OCI-LY7 (cell line): ENCODE data around the gene DGKD. TPM values are rescaled to one million over a fixed set of nuclear protein-coding genes. Genes with fewer than 3 reads are reported as not detected.

Experiments used
- BruUV-seq: library from RNA; stranded (reverse); fragments of 400-500 nt; replicated peaks from 2 replicates; lab custom pipeline; 2021; lab: Mats Ljungman, UMichigan
- CTCF ChIA-PET: fragments of 300-600 bp; sonication (Branson Sonifier 250); formaldehyde crosslinking; loops from one replicate; lab custom pipeline; 2022; ENCODE audit warnings: antibody characterized with exemption; ENCODE audit not compliant: unreplicated experiment; lab: Charles Lee
- POLR2A ChIA-PET: fragments of 300-600 bp; sonication (Branson Sonifier 250); formaldehyde crosslinking; loops from one replicate; lab custom pipeline; 2022; ENCODE audit warnings: antibody characterized with exemption; lab: Charles Lee
- DNase-seq: peaks from one replicate; pipeline ENCODE4 v3.0.0-alpha.2; 2015; ENCODE audit warnings: low spot score
- H2AFZ ChIP-seq: fragments of 200-600 bp; sonication (generic), shearing (Covaris generic); 2 replicates; pipeline ENCODE4 v1.6.1; 2014; ENCODE audit warnings: mild to moderate bottlenecking, antibody characterized with exemption, low read length, moderate library complexity
- H3K27ac ChIP-seq: fragments of 200-600 bp; sonication (generic); 2 replicates; pipeline ENCODE4 v1.5.1; 2014; ENCODE audit warnings: mixed run types, low read depth, mild to moderate bottlenecking, moderate library complexity, low read length, inconsistent platforms; ENCODE audit not compliant: poor library complexity, severe bottlenecking
- H3K36me3 ChIP-seq: fragments of 200-600 bp; sonication (generic); 2 replicates; pipeline ENCODE4 v1.6.1; 2014; ENCODE audit warnings: mild to moderate bottlenecking, antibody characterized with exemption, low read length, moderate library complexity, mixed read lengths; ENCODE audit not compliant: insufficient read depth
- H3K4me1 ChIP-seq: fragments of 200-600 bp; sonication (generic); 2 replicates; pipeline ENCODE4 v1.5.1; 2014; ENCODE audit warnings: mild to moderate bottlenecking, low read length; ENCODE audit not compliant: insufficient read depth, poor library complexity, severe bottlenecking
- H3K4me2 ChIP-seq: fragments of 200-600 bp; sonication (generic); 2 replicates; pipeline ENCODE4 v1.6.1; 2014; ENCODE audit warnings: mild to moderate bottlenecking, low read length
- H3K4me3 ChIP-seq: fragments of 200-600 bp; sonication (generic); 2 replicates; pipeline ENCODE4 v1.5.1; 2014; ENCODE audit warnings: mild to moderate bottlenecking, low read depth, low read length; ENCODE audit not compliant: poor library complexity, severe bottlenecking
- H3K79me2 ChIP-seq: fragments of 200-600 bp; sonication (generic); 2 replicates; pipeline ENCODE4 v1.6.1; 2016; ENCODE audit warnings: low read depth, mild to moderate bottlenecking, low read length, moderate library complexity, mixed read lengths; ENCODE audit not compliant: insufficient read depth
- H3K9me2 ChIP-seq: fragments of 200-600 bp; sonication (generic); 2 replicates; pipeline ENCODE4 v1.6.1; 2016; ENCODE audit warnings: mild to moderate bottlenecking, low read length, mixed read lengths; ENCODE audit not compliant: insufficient read depth
- H3K9me3 ChIP-seq: fragments of 200-600 bp; sonication (generic); 2 replicates; pipeline ENCODE4 v1.6.1; 2014; ENCODE audit warnings: mild to moderate bottlenecking, mixed run types, low read length, mixed read lengths
- H4K20me1 ChIP-seq: fragments of 200-600 bp; sonication (generic); 2 replicates; pipeline ENCODE4 v1.6.1; 2014; ENCODE audit warnings: mild to moderate bottlenecking, antibody characterized with exemption, low read length, moderate library complexity, mixed read lengths; ENCODE audit not compliant: insufficient read depth
- CTCF ChIP-seq: fragments of 200-600 bp; sonication (generic); conservative IDR thresholded peaks from 2 replicates; pipeline ENCODE4 v1.5.1; 2014; ENCODE audit warnings: mild to moderate bottlenecking, antibody characterized with exemption, low read length, moderate library complexity, mixed read lengths
- EZH2phosphoT487 ChIP-seq: fragments of 200-600 bp; sonication (generic); IDR thresholded peaks from 2 replicates; pipeline ENCODE4 v1.6.1; 2018; ENCODE audit warnings: low read depth, borderline replicate concordance, mild to moderate bottlenecking, mixed run types, antibody characterized with exemption, low read length, moderate library complexity, mixed read lengths
- intact Hi-C: fragments of 100-400 bp; cut with micrococcal nuclease; formaldehyde crosslinking; loops from one replicate; pipeline ENCODE4 v1.10.0; 2022; ENCODE audit not compliant: unreplicated experiment
- total RNA-seq, 2 experiments: library from RNA; depleted of rRNA in 1 of 2; stranded (reverse); fragments of >200 nt in 1 of 2; shearing (Covaris generic) in 1 of 2; gene quantifications; 2 replicates each; pipeline ENCODE4 v1.2.3, GENCODE V29; 2014 to 2022

DGKD gene
- total RNA-seq, 2 experiments from 2014 or later = 62.9 to 271 TPM

GRCh38 chr2:233387225-233387624 is 32.9 kb downstream of the DGKD start:
- Histone ChIP-seq H3K9me2 (no peaks in the 10 kb centered on the region), H3K9me3 (no peaks in the 10 kb centered on the region), H3K4me3 (no peak overlapping the region), H3K36me3 (peaks cover 40% of the 10 kb centered on the region), H3K79me2 (peaks cover 48% of the 10 kb centered on the region), H3K27ac (no peak overlapping the region), H2AFZ (no peak overlapping the region), H4K20me1 (no peaks in the 10 kb centered on the region; the same call in 1 of the 2 replicates), H3K4me1 (peaks cover 45% of the 10 kb centered on the region), H3K4me2 (no peak overlapping the region)
- no peak for DNase-seq
- BruUV-seq = no TSS peak
- intact Hi-C loops = no loop called here
- ChIA-PET POLR2A (interaction anchor here (0.5 to 0.9 kb wide), 4 partner anchors 8 to 1738 kb away, joined by 3 to 4 read pairs (median 3); no protein-coding TSS in a partner anchor), CTCF (interaction anchor here (1.4 kb wide), 1 partner anchor 17 kb away, joined by 3 read pairs; no protein-coding TSS in a partner anchor)
- TF ChIP-seq CTCF (no peak), EZH2phosphoT487 (no peak)

GRCh38 chr2:233387667-233388528 is 33.6 kb downstream of the DGKD start:
- H2AFZ ChIP-seq = no peak overlapping the region
- peaks cover 41% of the 10 kb centered on the region for H3K79me2 ChIP-seq
- BruUV-seq = no TSS peak
- no peaks in the 10 kb centered on the region for H3K9me3 ChIP-seq
- no peaks in the 10 kb centered on the region; the same call in 1 of the 2 replicates for H4K20me1 ChIP-seq
- H3K4me3 ChIP-seq = no peak overlapping the region
- peaks cover 46% of the 10 kb centered on the region for H3K36me3 ChIP-seq
- peaks cover 45% of the 10 kb centered on the region for H3K4me1 ChIP-seq
- CTCF ChIA-PET = interaction anchor here (1.4 kb wide), 1 partner anchor 17 kb away, joined by 3 read pairs; no protein-coding TSS in a partner anchor
- no peak for DNase-seq
- no peak overlapping the region for H3K4me2 ChIP-seq
- POLR2A ChIA-PET = interaction anchor here (0.5 to 1.1 kb wide), 7 partner anchors 9 to 981 kb away, joined by 3 to 4 read pairs (median 3); no protein-coding TSS in a partner anchor
- TF ChIP-seq EZH2phosphoT487 = no peak
- no peak for TF ChIP-seq CTCF
- intact Hi-C loops = no loop called here
- H3K27ac ChIP-seq = no peak overlapping the region
- H3K9me2 ChIP-seq = no peaks in the 10 kb centered on the region
